Measurements from ENCODE around the gene RPS26. TPM values are rescaled to one million over a fixed set of nuclear protein-coding genes. Genes with fewer than 3 reads are reported as not detected.
A peak's percentile ranks its signal among the peaks of the same experiment; 100 is the strongest.

Gene RPS26
- total and polyA plus RNA-seq, 2 donors (not counting 3 experiments of a cell fraction or from before 2014, with no cell fraction given) = 57.3 to 1,847 TPM

DNA sequence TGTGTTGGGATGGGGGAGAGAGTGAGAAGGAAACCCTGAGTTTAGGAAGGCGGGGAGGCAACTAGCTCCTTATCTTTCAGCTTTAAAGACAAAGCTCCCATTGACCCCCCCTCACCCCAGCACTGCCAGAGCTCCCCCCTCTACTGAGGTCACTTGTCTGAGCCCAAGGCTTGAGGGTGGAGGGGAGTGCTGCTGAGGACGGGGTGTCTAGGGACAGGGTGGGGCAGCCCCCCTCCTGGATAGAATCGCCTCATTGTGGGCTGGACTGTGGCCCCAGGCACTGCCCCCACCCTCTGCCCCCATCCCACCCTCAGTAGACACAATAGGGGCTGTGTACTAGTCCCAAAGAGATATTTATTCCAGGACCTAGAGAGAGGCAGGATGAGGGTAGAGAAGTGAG lies 41.2 kb downstream of the RPS26 start:
- Histone ChIP-seq H3K4me1 (ENCODE audit: control insufficient read depth, extremely low read depth, insufficient read depth, low read length) (peaks cover 15% of the 10 kb centered on the region), H3K9me3 (replicated peaks; ENCODE audit: control insufficient read depth, insufficient read depth, low read length) (no peaks in the 10 kb centered on the region), H4K20me1 (replicated peaks; ENCODE audit: control insufficient read depth, extremely low read depth, insufficient read depth, low read length) (no peaks in the 10 kb centered on the region), H3K4me3 (replicated peaks in 1 of 3; ENCODE audit: insufficient read depth in 1 of 3, low read depth in 1 of 3, low read length in 3 of 3) (no peak overlapping the region), H3K27me3 (ENCODE audit: control insufficient read depth in 2 of 2, insufficient read depth in 2 of 2, low read length in 2 of 2) (peaks cover 2 to 4% of the 10 kb centered on the region in 2 experiments), H3K9ac (replicated peaks; ENCODE audit: extremely low read depth, insufficient read depth, low read length) (no peak overlapping the region), H3K9me1 (replicated peaks; ENCODE audit: control insufficient read depth, extremely low read depth, insufficient read depth, low read length) (no peaks in the 10 kb centered on the region), H3K4me2 (ENCODE audit: insufficient read depth, low read length) (no peak overlapping the region), H3K79me2 (ENCODE audit: control insufficient read depth, insufficient read depth, low read length) (no peaks in the 10 kb centered on the region), H3K36me3 (ENCODE audit: control insufficient read depth in 2 of 2, extremely low read depth in 1 of 2, insufficient read depth in 2 of 2, low read length in 2 of 2) (no peaks in the 10 kb centered on the region), H3K27ac (ENCODE audit: insufficient read depth, low read depth, low read length) (no peak overlapping the region), H2AFZ (ENCODE audit: low read depth, low read length) (no peak overlapping the region)
- intact Hi-C loops (cut with micrococcal nuclease) = no loop called here
- BruUV-seq (replicated peaks) = no TSS peak
- DNase-seq (ENCODE audit: low read depth, low spot score) (no peak), FAIRE-seq (no peak)
- ChIA-PET CTCF (interaction anchor here (1.2 to 5.0 kb wide), 2 partner anchors 21 to 36 kb away, joined by 3 to 59 read pairs; partner anchors contain the start of gene PA2G4), POLR2A (no interaction called here)
- dilution Hi-C loops (cut with MboI; ENCODE audit: extremely low pct_ligation_motif_present, low sequenced_read_pairs) = no loop called here
- TF ChIP-seq POLR2A (IDR thresholded peaks at IDR 0.05; ENCODE audit: low read depth, low read length) (no peak), POLR2AphosphoS5 (IDR thresholded peaks at IDR 0.05; ENCODE audit: insufficient read depth, low read depth, low read length) (no peak)

DNA sequence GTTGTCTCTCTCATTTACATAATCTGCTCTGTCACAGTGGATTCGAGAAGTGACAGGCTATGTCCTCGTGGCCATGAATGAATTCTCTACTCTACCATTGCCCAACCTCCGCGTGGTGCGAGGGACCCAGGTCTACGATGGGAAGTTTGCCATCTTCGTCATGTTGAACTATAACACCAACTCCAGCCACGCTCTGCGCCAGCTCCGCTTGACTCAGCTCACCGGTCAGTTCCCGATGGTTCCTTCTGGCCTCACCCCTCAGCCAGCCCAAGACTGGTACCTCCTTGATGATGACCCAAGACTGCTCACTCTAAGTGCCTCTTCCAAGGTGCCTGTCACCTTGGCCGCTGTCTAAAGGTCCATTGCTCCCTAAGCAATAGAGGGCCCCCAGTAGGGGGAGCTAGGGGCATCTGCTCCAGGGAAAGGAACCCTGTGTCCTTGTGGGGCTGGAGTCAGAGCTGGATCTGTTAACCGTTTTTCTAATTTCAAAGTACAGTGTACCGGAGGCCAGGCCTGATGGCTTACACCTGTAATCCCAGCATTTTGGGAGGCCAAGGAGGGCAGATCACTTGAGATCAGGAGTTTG lies 43.3 kb downstream of the RPS26 start:
- no peak overlapping the region for H3K4me2 ChIP-seq (ENCODE audit: insufficient read depth, low read length)
- H3K27me3 ChIP-seq (ENCODE audit: control insufficient read depth in 2 of 2, insufficient read depth in 2 of 2, low read length in 2 of 2) = peaks cover 4 to 8% of the 10 kb centered on the region in 2 experiments
- intact Hi-C loops (cut with micrococcal nuclease) (no loop called here), dilution Hi-C loops (cut with MboI; ENCODE audit: extremely low pct_ligation_motif_present, low sequenced_read_pairs) (no loop called here)
- H3K4me1 ChIP-seq (ENCODE audit: control insufficient read depth, extremely low read depth, insufficient read depth, low read length) = peaks cover 16% of the 10 kb centered on the region
- POLR2A ChIA-PET = interaction anchor here (0.6 to 0.9 kb wide), 2 partner anchors 19 to 78 kb away, joined by 5 to 6 read pairs; partner anchors contain the start of gene PA2G4
- DNase-seq (ENCODE audit: low read depth, low spot score) (peak; percentile 20), FAIRE-seq (no peak)
- H4K20me1 ChIP-seq (replicated peaks; ENCODE audit: control insufficient read depth, extremely low read depth, insufficient read depth, low read length) = no peaks in the 10 kb centered on the region
- TF ChIP-seq, protein P1, sequence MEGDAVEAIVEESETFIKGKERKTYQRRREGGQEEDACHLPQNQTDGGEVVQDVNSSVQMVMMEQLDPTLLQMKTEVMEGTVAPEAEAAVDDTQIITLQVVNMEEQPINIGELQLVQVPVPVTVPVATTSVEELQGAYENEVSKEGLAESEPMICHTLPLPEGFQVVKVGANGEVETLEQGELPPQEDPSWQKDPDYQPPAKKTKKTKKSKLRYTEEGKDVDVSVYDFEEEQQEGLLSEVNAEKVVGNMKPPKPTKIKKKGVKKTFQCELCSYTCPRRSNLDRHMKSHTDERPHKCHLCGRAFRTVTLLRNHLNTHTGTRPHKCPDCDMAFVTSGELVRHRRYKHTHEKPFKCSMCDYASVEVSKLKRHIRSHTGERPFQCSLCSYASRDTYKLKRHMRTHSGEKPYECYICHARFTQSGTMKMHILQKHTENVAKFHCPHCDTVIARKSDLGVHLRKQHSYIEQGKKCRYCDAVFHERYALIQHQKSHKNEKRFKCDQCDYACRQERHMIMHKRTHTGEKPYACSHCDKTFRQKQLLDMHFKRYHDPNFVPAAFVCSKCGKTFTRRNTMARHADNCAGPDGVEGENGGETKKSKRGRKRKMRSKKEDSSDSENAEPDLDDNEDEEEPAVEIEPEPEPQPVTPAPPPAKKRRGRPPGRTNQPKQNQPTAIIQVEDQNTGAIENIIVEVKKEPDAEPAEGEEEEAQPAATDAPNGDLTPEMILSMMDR (IDR thresholded peaks at IDR 0.05; ENCODE audit: extremely low read depth in 1 of 2, insufficient read depth in 1 of 2, low read depth in 1 of 2, low read length in 2 of 2) = peak; percentile 40 to 58
- no peak for TF ChIP-seq POLR2AphosphoS5 (IDR thresholded peaks at IDR 0.05; ENCODE audit: insufficient read depth, low read depth, low read length)
- TF ChIP-seq POLR2A (IDR thresholded peaks at IDR 0.05; ENCODE audit: low read depth, low read length) = no peak
- TF ChIP-seq GATA2 (IDR thresholded peaks at IDR 0.05; ENCODE audit: insufficient read depth, insufficient read length, low read depth, low read length) = no peak
- no peak for TF ChIP-seq MYC (IDR thresholded peaks at IDR 0.05; ENCODE audit: low read depth, low read length)
- TF ChIP-seq JUN (IDR thresholded peaks at IDR 0.05; ENCODE audit: borderline replicate concordance, insufficient read depth, insufficient read length, low read depth) = no peak
- TF ChIP-seq, protein P2, sequence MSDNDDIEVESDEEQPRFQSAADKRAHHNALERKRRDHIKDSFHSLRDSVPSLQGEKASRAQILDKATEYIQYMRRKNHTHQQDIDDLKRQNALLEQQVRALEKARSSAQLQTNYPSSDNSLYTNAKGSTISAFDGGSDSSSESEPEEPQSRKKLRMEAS (IDR thresholded peaks at IDR 0.05; ENCODE audit: insufficient read depth, insufficient read length) = no peak
- no peak for TF ChIP-seq FOS (IDR thresholded peaks at IDR 0.05; ENCODE audit: borderline replicate concordance, insufficient read depth, low read length)
- H2AFZ ChIP-seq (ENCODE audit: low read depth, low read length) = no peak overlapping the region
- H3K9me3 ChIP-seq (replicated peaks; ENCODE audit: control insufficient read depth, insufficient read depth, low read length) = no peaks in the 10 kb centered on the region
- H3K79me2 ChIP-seq (ENCODE audit: control insufficient read depth, insufficient read depth, low read length) = no peaks in the 10 kb centered on the region
- H3K27ac ChIP-seq (ENCODE audit: insufficient read depth, low read depth, low read length) = no peak overlapping the region
- H3K9me1 ChIP-seq (replicated peaks; ENCODE audit: control insufficient read depth, extremely low read depth, insufficient read depth, low read length) = no peaks in the 10 kb centered on the region
- no TSS peak for BruUV-seq (replicated peaks)
- no peak overlapping the region for H3K9ac ChIP-seq (replicated peaks; ENCODE audit: extremely low read depth, insufficient read depth, low read length)
- no peaks in the 10 kb centered on the region for H3K36me3 ChIP-seq (ENCODE audit: control insufficient read depth in 2 of 2, extremely low read depth in 1 of 2, insufficient read depth in 2 of 2, low read length in 2 of 2)
- H3K4me3 ChIP-seq (replicated peaks in 1 of 3; ENCODE audit: insufficient read depth in 1 of 3, low read depth in 1 of 3, low read length in 3 of 3) = no peak overlapping the region
- CTCF ChIA-PET = interaction anchor here (0.6 to 2.9 kb wide), 13 partner anchors 11 to 342 kb away, joined by 3 to 35 read pairs (median 7); partner anchors contain the start of genes GDF11, PA2G4, SMARCC2 and SUOX

All from endothelial cell of umbilical vein (primary cell).